Mucosa of stomach (tissue), 1 donor: ENCODE data around the gene NAV3.

Source experiments
- H3K27me3 ChIP-seq: one replicate; pipeline ENCODE4 v1.7.0; 2013; ENCODE audit warnings: mild to moderate bottlenecking, low read length; ENCODE audit not compliant: control insufficient read depth, insufficient read depth
- H3K36me3 ChIP-seq: one replicate; pipeline ENCODE4 v1.7.0; 2013; ENCODE audit warnings: low read length; ENCODE audit not compliant: control insufficient read depth, insufficient read depth
- H3K4me1 ChIP-seq: one replicate; pipeline ENCODE4 v1.7.0; 2013; ENCODE audit warnings: mild to moderate bottlenecking, low read length; ENCODE audit not compliant: control insufficient read depth, insufficient read depth
- H3K4me3 ChIP-seq: one replicate; pipeline ENCODE4 v1.7.0; 2013; ENCODE audit warnings: low read length
- H3K9ac ChIP-seq: one replicate; pipeline ENCODE4 v1.7.0; 2013; ENCODE audit warnings: mild to moderate bottlenecking, low read length, moderate library complexity
- H3K9me3 ChIP-seq: one replicate; pipeline ENCODE4 v1.7.0; 2013; ENCODE audit warnings: mild to moderate bottlenecking, low read length, moderate library complexity; ENCODE audit not compliant: control insufficient read depth
- donor health status: Pancreatic carcinoma.

The NAV3 gene

DNA sequence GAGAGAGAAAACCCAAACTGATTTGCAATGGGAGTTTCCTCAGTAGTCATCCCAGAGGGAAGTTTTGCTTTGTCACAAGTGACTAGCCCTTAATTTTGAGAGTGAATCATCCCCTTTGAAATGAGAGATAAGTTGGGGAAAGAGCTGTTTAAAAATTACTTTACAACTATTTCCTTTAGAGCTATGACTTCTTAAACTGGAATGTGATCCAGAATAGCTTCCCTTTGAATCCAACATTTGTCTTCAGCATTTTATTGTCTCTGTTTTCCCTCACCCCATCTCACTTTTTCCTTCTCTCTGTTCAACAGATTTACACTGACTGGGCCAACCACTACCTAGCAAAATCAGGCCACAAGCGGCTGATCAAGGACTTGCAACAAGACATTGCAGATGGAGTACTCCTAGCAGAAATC is 109.3 kb downstream of the NAV3 start:
- H3K36me3 ChIP-seq: no peaks in the 10 kb centered on the region
- H3K27me3 ChIP-seq: no peaks in the 10 kb centered on the region
- H3K4me3 ChIP-seq: no peak overlapping the region
- no peak overlapping the region for H3K9ac ChIP-seq
- H3K4me1 ChIP-seq: no peaks in the 10 kb centered on the region
- H3K9me3 ChIP-seq: no peaks in the 10 kb centered on the region

GRCh38 chr12:77940567-77940966 is 109.9 kb downstream of the NAV3 start:
- H3K9me3 ChIP-seq: no peaks in the 10 kb centered on the region
- H3K4me3 ChIP-seq: no peak overlapping the region
- no peaks in the 10 kb centered on the region for H3K4me1 ChIP-seq
- H3K9ac ChIP-seq: no peak overlapping the region
- no peaks in the 10 kb centered on the region for H3K27me3 ChIP-seq
- no peaks in the 10 kb centered on the region for H3K36me3 ChIP-seq

DNA sequence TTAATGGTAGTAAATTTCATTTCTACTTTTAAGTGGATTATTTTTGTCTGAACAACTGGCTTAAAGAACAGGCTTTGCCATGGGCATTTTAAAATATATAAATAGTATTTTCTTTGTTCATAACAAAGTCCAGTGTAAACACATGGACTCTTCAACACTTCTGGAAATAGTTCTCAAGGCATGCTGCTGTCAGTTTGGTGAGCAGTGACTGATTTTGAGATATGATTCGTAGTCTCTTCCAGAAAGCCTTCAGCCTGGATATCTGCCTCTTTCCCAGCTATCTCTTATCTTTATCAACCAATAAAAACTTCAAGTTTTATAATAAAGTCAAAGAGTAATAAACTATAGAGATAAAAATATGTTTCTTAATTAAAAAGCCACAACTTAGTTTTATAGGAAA is 110.7 kb downstream of the NAV3 start:
- Histone ChIP-seq H3K4me3 (no peak overlapping the region), H3K9me3 (no peaks in the 10 kb centered on the region), H3K27me3 (no peaks in the 10 kb centered on the region), H3K36me3 (no peaks in the 10 kb centered on the region), H3K9ac (no peak overlapping the region), H3K4me1 (no peaks in the 10 kb centered on the region)

- Histone ChIP-seq H3K9me3 (no peaks in the 10 kb centered on the region), H3K4me1 (no peaks in the 10 kb centered on the region), H3K27me3 (no peaks in the 10 kb centered on the region), H3K4me3 (no peak overlapping the region), H3K36me3 (no peaks in the 10 kb centered on the region), H3K9ac (no peak overlapping the region)
Measured at GRCh38 chr12:77943466-77943865, 112.8 kb downstream of the NAV3 start.

DNA sequence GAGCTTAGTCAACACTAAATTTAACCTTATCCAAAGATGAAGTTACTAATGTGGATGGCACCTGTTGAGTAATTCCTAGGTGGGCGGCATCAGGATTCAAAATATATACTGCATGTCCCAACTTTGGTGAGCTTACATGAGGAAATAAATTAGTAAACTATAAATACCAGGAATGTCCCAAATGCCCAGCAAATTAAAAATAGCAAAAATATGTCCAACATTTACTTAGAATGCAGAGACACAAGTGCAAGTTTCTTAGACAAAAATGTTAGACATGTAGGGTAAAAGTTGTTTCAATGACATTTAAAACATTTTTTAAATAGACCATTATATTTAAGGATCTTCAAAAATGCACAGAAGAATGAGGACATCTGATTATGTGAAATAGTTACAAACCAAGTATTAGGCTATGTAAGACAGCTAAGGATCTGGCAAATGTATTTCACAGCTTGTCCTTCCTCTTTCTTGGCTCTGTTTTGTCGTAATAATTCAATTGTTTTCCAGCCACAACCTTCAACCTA is 115.9 kb downstream of the NAV3 start:
- Histone ChIP-seq H3K36me3 (no peaks in the 10 kb centered on the region), H3K9me3 (no peaks in the 10 kb centered on the region), H3K9ac (no peak overlapping the region)

DNA sequence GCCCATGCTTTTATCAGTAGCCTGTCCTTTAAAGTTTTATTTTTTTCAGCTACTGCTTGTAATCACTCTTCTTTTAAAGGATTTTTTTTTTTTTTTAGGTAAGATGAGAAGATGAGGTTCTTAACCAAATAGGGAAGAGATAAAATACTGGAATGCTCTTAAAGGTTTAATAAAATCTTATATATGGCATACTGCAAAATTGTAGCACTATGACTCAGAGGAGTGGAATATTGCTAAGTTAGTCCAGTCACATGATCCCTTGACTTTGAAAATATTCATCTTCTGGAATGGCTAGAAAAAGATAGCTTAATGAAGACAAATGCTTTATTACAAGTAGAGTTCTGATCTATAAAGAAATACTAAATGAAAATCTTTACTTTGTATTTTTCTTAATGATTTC is 116.6 kb downstream of the NAV3 start:
- Histone ChIP-seq H3K9ac (no peak overlapping the region), H3K4me3 (no peak overlapping the region), H3K4me1 (no peaks in the 10 kb centered on the region), H3K9me3 (no peaks in the 10 kb centered on the region), H3K27me3 (no peaks in the 10 kb centered on the region), H3K36me3 (no peaks in the 10 kb centered on the region)

More for the DNA sequence above, 115.9 kb downstream of the NAV3 start:
- H3K4me3 ChIP-seq: no peak overlapping the region
- no peaks in the 10 kb centered on the region for H3K27me3 ChIP-seq
- H3K4me1 ChIP-seq: no peaks in the 10 kb centered on the region

- Histone ChIP-seq H3K4me3 (no peak overlapping the region), H3K9me3 (no peaks in the 10 kb centered on the region), H3K36me3 (no peaks in the 10 kb centered on the region), H3K27me3 (no peaks in the 10 kb centered on the region), H3K9ac (no peak overlapping the region), H3K4me1 (no peaks in the 10 kb centered on the region)
Measured at GRCh38 chr12:77947746-77948145, 117.1 kb downstream of the NAV3 start.

DNA sequence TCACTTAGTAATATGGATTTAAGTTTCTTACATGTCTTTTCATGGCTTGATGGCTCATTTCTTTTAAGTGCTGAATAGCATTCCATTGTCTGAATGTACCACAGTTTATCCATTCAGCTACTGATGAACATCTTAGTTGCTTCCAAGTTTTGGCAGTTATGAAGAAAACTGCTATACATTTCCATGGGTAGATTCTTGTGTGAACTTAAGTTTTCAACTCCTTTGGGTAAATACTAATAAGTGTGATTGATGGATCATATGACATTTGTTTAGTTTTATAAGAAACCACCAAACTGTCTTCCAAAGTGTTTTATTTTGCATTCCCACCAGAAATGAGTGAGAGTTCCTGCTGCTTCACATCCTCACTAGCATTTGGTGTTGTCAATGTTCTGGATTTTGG is 119.2 kb downstream of the NAV3 start:
- H3K4me3 ChIP-seq: no peak overlapping the region
- no peaks in the 10 kb centered on the region for H3K36me3 ChIP-seq
- H3K4me1 ChIP-seq: no peaks in the 10 kb centered on the region
- H3K27me3 ChIP-seq: no peaks in the 10 kb centered on the region
- H3K9ac ChIP-seq: no peak overlapping the region
- H3K9me3 ChIP-seq: no peaks in the 10 kb centered on the region

DNA sequence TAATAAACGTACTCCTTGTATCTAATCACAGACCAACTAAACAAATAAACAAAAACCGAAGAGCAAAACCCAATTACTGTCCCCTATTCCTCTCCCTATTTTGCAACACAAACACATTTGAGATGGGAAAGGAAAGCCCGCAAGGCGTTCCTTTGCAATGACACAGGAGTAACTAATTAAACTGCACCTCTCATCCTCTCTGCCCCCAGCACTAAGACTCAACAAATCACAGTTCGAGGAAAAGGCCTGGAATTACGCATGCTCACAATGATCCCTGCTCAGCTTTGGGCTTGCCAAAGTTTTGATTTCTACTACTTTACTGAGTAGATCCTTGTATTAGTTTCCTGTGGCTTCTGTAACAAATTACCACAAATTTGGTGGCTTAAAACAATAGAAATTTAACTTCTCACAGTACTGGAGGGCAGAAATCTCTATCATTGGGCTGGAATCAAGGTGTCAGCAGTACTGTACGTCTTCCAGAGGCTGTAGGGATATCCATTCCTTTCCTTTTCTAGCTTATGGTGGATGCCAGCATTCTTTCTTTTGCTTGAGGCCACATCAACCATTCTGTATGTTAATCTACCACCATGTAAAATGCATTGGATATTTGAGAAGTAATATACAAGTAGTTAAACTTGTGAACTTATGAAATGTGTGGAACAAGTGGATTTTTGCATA is 123.0 kb downstream of the NAV3 start:
- H3K9ac ChIP-seq: no peak overlapping the region
- H3K4me3 ChIP-seq: no peak overlapping the region
- H3K36me3 ChIP-seq: no peaks in the 10 kb centered on the region
- no peaks in the 10 kb centered on the region for H3K9me3 ChIP-seq
- H3K27me3 ChIP-seq: no peaks in the 10 kb centered on the region
- no peaks in the 10 kb centered on the region for H3K4me1 ChIP-seq

DNA sequence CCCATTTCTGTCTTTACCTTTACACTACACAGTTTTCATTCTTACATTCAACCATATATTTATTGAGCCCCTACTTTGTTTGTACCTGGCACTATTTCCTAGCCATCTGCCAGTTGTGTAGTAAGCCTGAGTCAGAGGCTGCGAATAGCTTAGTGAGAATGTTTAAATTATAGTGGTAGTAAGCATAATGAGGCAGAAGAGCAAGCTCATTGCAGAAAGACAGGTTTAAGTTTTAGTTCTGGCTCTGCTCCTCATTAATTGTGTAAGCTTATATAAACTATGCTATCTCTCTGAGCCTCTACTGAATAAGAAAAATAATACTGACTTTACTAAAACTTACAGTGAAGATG is 123.5 kb downstream of the NAV3 start:
- no peaks in the 10 kb centered on the region for H3K4me1 ChIP-seq
- H3K9ac ChIP-seq: no peak overlapping the region
- H3K36me3 ChIP-seq: no peaks in the 10 kb centered on the region
- H3K4me3 ChIP-seq: no peak overlapping the region
- H3K27me3 ChIP-seq: no peaks in the 10 kb centered on the region
- no peaks in the 10 kb centered on the region for H3K9me3 ChIP-seq

DNA sequence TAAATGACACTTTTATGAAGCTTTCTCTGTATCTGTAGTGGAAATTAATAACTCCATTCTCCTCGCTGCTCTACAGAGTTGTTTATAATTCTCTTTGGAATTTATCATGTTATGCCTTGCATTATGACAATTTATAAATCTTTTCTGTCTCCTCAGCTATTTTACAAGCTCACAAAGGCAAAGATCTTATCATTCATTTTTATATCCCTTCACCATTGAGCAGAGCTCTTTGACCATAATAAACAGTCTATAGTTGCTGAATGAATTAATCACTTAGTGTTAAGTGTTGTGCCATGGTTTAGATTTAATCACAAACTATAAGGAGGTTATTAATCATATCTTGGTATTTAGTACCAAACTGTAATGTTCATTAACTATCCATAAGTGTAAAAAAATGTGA is 126.4 kb downstream of the NAV3 start:
- H3K4me1 ChIP-seq: no peaks in the 10 kb centered on the region
- no peaks in the 10 kb centered on the region for H3K27me3 ChIP-seq
- H3K36me3 ChIP-seq: no peaks in the 10 kb centered on the region
- no peaks in the 10 kb centered on the region for H3K9me3 ChIP-seq
- no peak overlapping the region for H3K4me3 ChIP-seq
- no peak overlapping the region for H3K9ac ChIP-seq

DNA sequence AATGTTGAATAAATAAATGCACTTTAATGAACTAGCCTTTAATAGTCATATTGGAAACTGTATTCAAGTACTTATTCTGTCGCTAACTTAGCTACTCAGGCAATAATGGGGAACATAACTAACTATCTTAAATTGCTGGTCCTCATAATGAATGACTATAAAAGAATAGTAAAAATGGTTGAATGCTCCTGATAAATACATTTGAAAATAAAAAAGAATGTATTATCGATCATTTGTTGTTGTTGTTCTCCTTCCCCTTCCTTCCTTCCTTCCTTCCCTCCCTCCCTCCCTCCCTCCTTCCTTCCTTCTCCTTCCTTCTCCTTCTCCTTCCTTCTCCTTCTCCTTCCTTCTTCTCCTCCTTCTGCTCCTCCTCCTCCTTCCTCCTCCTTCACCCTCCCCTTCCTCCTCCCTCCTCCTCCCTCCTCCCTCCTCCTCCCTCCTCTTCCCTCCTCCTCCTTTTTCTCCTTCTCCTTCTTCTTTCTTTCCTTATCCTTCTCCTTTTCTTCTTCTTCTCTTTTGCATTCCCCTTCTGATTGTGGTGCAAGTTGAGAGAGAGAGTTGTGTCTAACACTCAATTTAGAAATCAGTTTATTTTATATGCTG is 133.0 kb downstream of the NAV3 start:
- no peaks in the 10 kb centered on the region for H3K4me1 ChIP-seq
- H3K27me3 ChIP-seq: no peaks in the 10 kb centered on the region
- no peak overlapping the region for H3K4me3 ChIP-seq
- no peaks in the 10 kb centered on the region for H3K9me3 ChIP-seq
- H3K9ac ChIP-seq: no peak overlapping the region
- H3K36me3 ChIP-seq: no peaks in the 10 kb centered on the region
